ENCODE data around the gene PCGF3.
"Not testable (repeated sequence)": the region's sequence is repeated elsewhere in the genome, so short reads cannot be mapped to it uniquely, and the experiment has no call there.

GRCh38 chr4:759810-760209 lies 54.2 kb downstream of the PCGF3 start:
- not testable (repeated sequence) for TF ChIP-seq CTCF (IDR thresholded peaks at IDR 0.05); POLR2A (IDR thresholded peaks at IDR 0.05; ENCODE audit: low read depth); POLR2AphosphoS5 (IDR thresholded peaks at IDR 0.05)

Measured in esophagus muscularis mucosa (tissue), 3 donors.